NCI-H748 treated with DMSO at 0.1 percent for 48 hours (cell line): ENCODE measurements around the gene MIEF1.
"Not testable (repeated sequence)": the region's sequence is repeated elsewhere in the genome, so short reads cannot be mapped to it uniquely, and the experiment has no call there.

ENCODE experiments used
- DNase-seq: peaks from one replicate; lab custom pipeline; 2025; lab: John Stamatoyannopoulos, UW

MIEF1 gene

GRCh38 chr22:39513791-39514190 is 11.7 kb downstream of the MIEF1 start:
- DNase-seq, result no peak

- no peak for DNase-seq
Measured at GRCh38 chr22:39514373-39514973, 12.4 kb downstream of the MIEF1 start.

GRCh38 chr22:39515266-39516050 is 13.4 kb downstream of the MIEF1 start:
- DNase-seq, result no peak

GRCh38 chr22:39517470-39517869 is 15.4 kb downstream of the MIEF1 start:
- no peak for DNase-seq

GRCh38 chr22:39518144-39518786 is 16.2 kb downstream of the MIEF1 start:
- no peak for DNase-seq

GRCh38 chr22:39518996-39519680 is 17.0 kb downstream of the MIEF1 start:
- no peak for DNase-seq

- peak; percentile 93 for DNase-seq
Measured at GRCh38 chr22:39519681-39520225, 17.7 kb downstream of the MIEF1 start.

- DNase-seq, result peak; percentile 75
Measured at GRCh38 chr22:39520226-39521105, 18.4 kb downstream of the MIEF1 start, which contains the start of gene ATF4. ATF4 (plus strand) TSS chr22:39520562; CDS start chr22:39521446, 884 bp downstream.

GRCh38 chr22:39521106-39521885 is 19.2 kb downstream of the MIEF1 start:
- DNase-seq, result not testable (repeated sequence)

GRCh38 chr22:39522091-39522490 is 20.0 kb downstream of the MIEF1 start:
- DNase-seq, result not testable (repeated sequence)

GRCh38 chr22:39522567-39523300 is 20.6 kb downstream of the MIEF1 start:
- no peak for DNase-seq

GRCh38 chr22:39524089-39524752 is 22.1 kb downstream of the MIEF1 start:
- no peak for DNase-seq

- no peak for DNase-seq
Measured at GRCh38 chr22:39524753-39525657, 22.9 kb downstream of the MIEF1 start.

- no peak for DNase-seq
Measured at GRCh38 chr22:39525658-39525975, 23.5 kb downstream of the MIEF1 start.

- DNase-seq, result no peak
Measured at GRCh38 chr22:39526736-39527171, 24.7 kb downstream of the MIEF1 start.

- DNase-seq, result no peak
Measured at GRCh38 chr22:39527481-39527961, 25.4 kb downstream of the MIEF1 start.

- no peak for DNase-seq
Measured at GRCh38 chr22:39528080-39528661, 26.1 kb downstream of the MIEF1 start.
